ENCODE measurements around the gene OLAH.

DNA sequence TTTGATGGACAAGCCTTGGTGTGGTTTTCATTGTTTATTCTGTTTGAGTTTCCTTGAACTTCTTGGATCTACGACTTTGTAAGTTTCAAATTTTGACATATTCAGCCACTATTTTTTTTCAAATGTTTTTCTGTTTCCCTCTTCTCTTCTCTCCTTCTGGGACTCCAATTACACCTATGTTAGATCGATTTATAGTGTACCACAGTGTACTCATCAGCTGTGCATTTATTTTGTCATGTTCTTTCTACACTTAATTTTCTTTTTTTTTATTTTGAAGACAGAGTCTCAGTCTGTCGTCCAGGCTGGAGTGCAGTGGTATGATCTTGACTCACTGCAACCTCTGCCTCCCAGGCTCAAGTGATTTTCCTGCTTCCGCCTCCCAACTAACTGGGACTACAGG, 16.2 kb downstream of the OLAH start:
- TF ChIP-seq, protein P1, sequence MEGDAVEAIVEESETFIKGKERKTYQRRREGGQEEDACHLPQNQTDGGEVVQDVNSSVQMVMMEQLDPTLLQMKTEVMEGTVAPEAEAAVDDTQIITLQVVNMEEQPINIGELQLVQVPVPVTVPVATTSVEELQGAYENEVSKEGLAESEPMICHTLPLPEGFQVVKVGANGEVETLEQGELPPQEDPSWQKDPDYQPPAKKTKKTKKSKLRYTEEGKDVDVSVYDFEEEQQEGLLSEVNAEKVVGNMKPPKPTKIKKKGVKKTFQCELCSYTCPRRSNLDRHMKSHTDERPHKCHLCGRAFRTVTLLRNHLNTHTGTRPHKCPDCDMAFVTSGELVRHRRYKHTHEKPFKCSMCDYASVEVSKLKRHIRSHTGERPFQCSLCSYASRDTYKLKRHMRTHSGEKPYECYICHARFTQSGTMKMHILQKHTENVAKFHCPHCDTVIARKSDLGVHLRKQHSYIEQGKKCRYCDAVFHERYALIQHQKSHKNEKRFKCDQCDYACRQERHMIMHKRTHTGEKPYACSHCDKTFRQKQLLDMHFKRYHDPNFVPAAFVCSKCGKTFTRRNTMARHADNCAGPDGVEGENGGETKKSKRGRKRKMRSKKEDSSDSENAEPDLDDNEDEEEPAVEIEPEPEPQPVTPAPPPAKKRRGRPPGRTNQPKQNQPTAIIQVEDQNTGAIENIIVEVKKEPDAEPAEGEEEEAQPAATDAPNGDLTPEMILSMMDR (IDR thresholded peaks at IDR 0.05; ENCODE audit: insufficient read depth, low read depth, low read length), result no peak
- TF ChIP-seq EZH2 (IDR thresholded peaks at IDR 0.05; ENCODE audit: insufficient read depth, low read length), result no peak
